GM15510 (cell line): ENCODE data around the gene NTN1.

Source experiments
- POLR2A ChIP-seq: IDR thresholded peaks from 3 replicates; pipeline ENCODE4 v1.6.1; 2011; ENCODE audit warnings: borderline replicate concordance; ENCODE audit not compliant: insufficient read length; ENCODE audit errors: extremely low read depth

NTN1 gene

GRCh38 chr17:9021158-9021991 lies at the start of gene NTN1:
NTN1 (plus strand) TSS chr17:9021510; CDS start chr17:9022374, 864 bp downstream.
- TF ChIP-seq POLR2A: no peak

GRCh38 chr17:8975091-8975725 lies 46.1 kb upstream of the NTN1 start:
- TF ChIP-seq POLR2A: no peak

GRCh38 chr17:8976638-8977037 lies 44.7 kb upstream of the NTN1 start:
- no peak for TF ChIP-seq POLR2A

GRCh38 chr17:8979715-8980114 lies 41.6 kb upstream of the NTN1 start:
- TF ChIP-seq POLR2A: no peak

GRCh38 chr17:8981443-8981842 lies 39.9 kb upstream of the NTN1 start:
- TF ChIP-seq POLR2A: no peak

GRCh38 chr17:8985054-8985701 lies 36.1 kb upstream of the NTN1 start:
- no peak for TF ChIP-seq POLR2A

GRCh38 chr17:8986295-8986694 lies 35.0 kb upstream of the NTN1 start:
- TF ChIP-seq POLR2A: no peak

GRCh38 chr17:8991514-8992285 lies 29.6 kb upstream of the NTN1 start:
- no peak for TF ChIP-seq POLR2A

GRCh38 chr17:8994319-8994718 lies 27.0 kb upstream of the NTN1 start:
- TF ChIP-seq POLR2A: no peak

GRCh38 chr17:8995711-8996110 lies 25.6 kb upstream of the NTN1 start:
- no peak for TF ChIP-seq POLR2A

GRCh38 chr17:8997994-8998628 lies 23.2 kb upstream of the NTN1 start:
- TF ChIP-seq POLR2A: no peak

- no peak for TF ChIP-seq POLR2A
Measured at GRCh38 chr17:9001559-9001958, 19.8 kb upstream of the NTN1 start.

- no peak for TF ChIP-seq POLR2A
Measured at GRCh38 chr17:9002227-9002605, 19.1 kb upstream of the NTN1 start.

- no peak for TF ChIP-seq POLR2A
Measured at GRCh38 chr17:9002606-9003354, 18.5 kb upstream of the NTN1 start.
